H1 (cell line): Measurements from ENCODE around the gene UTP25. TPM values are rescaled to one million over a fixed set of nuclear protein-coding genes. Genes with fewer than 3 reads are reported as not detected.

Source experiments
- CBX5 ChIP-seq: fragments of 300-800, 300-1000 bp; sonication (generic); IDR thresholded peaks from 2 replicates; pipeline ENCODE4 v1.7.1; 2016; ENCODE audit warnings: antibody characterized with exemption, low read length, low read depth
- CBX8 ChIP-seq: fragments of 300-800, 300-1000 bp; sonication (generic); IDR thresholded peaks from 2 replicates; pipeline ENCODE4 v1.7.1; 2016; ENCODE audit warnings: low read depth, low read length, borderline replicate concordance
- CHD1 ChIP-seq: IDR thresholded peaks from 2 replicates; pipeline ENCODE4 v1.6.1; 2012; ENCODE audit warnings: low read depth, low read length, improper control_type of control experiment
- EGR1 ChIP-seq: IDR thresholded peaks from 2 replicates; pipeline ENCODE4 v1.6.1; 2011; ENCODE audit warnings: low read depth, low read length, borderline replicate concordance
- GABPA ChIP-seq: IDR thresholded peaks from 2 replicates; pipeline ENCODE4 v1.6.1; 2011; ENCODE audit warnings: mild to moderate bottlenecking, low read length, moderate library complexity, borderline replicate concordance; ENCODE audit not compliant: insufficient read depth
- SP4 ChIP-seq: IDR thresholded peaks from 2 replicates; pipeline ENCODE4 v1.6.1; 2012; ENCODE audit warnings: low read length, inconsistent platforms
- polyA plus RNA-seq, 7 experiments: library from polyadenylated mRNA; depleted of rRNA in 3 of 7; stranded (reverse) in 5 of 7; unstranded in 2 of 7; fragments of >200 nt in 5 of 7; fragments of 200-250 nt in 2 of 7; gene quantifications; 1 replicate in 5 of 7; 2 replicates in 1 of 7; 4 replicates in 1 of 7; pipeline versions ENCODE4 v1.2.1 to v1.2.3, GENCODE V29; 2011 to 2013; ENCODE audit warnings: missing spikeins in 2 of 7, mixed read lengths in 2 of 7
- total RNA-seq: library from RNA; stranded (reverse); fragmentation: NEBNext Ultra II Directional; extraction: Animal tissue kit (Norgen Biotek cat#: 25700); gene quantifications from 2 replicates; pipeline ENCODE4 v1.2.1, GENCODE V29; 2021

The UTP25 gene
- total and polyA plus RNA-seq, 2 of the 8 experiments (the other 6 are each of a cell fraction or from before 2014, with no cell fraction given) = 4.0 to 7.6 TPM

- TF ChIP-seq SP4 (no peak), CBX5 (no peak), CBX8 (no peak), EGR1 (no peak), GABPA (no peak), CHD1 (no peak)
Observed at GRCh38 chr1:209785592-209785991, 42.2 kb upstream of the UTP25 start (continued).
